Mesodermal cell (in vitro differentiated cells): ENCODE results near the gene KRTAP5-10.
"Not testable (repeated sequence)": the region's sequence is repeated elsewhere in the genome, so short reads cannot be mapped to it uniquely, and the experiment has no call there.

Experiments
- H3K27ac ChIP-seq: 2 replicates; pipeline ENCODE4 v1.7.0; 2013; ENCODE audit warnings: mild to moderate bottlenecking, low read depth, low read length, moderate library complexity; ENCODE audit not compliant: severe bottlenecking
- H3K36me3 ChIP-seq: 2 replicates; pipeline ENCODE4 v1.7.1; 2013; ENCODE audit warnings: mild to moderate bottlenecking, low read length, moderate library complexity; ENCODE audit not compliant: control insufficient read depth, insufficient read depth
- H3K4me1 ChIP-seq: one replicate; pipeline ENCODE4 v1.7.1; 2013; ENCODE audit warnings: mild to moderate bottlenecking, low read length; ENCODE audit not compliant: insufficient read depth, control insufficient read depth, poor library complexity, severe bottlenecking
- H3K4me3 ChIP-seq: 2 replicates; pipeline ENCODE4 v1.7.0; 2013; ENCODE audit warnings: low read length, control low read depth, mild to moderate bottlenecking; ENCODE audit not compliant: insufficient read depth, poor library complexity, severe bottlenecking; ENCODE audit errors: extremely low read depth
- H3K9me3 ChIP-seq: 2 replicates; pipeline ENCODE4 v1.7.1; 2013; ENCODE audit warnings: mild to moderate bottlenecking, low read length, moderate library complexity; ENCODE audit not compliant: control insufficient read depth
- WGBS, 2 experiments: methylation state at CpG; one replicate each; pipeline ENCODE4 v1.1.5; 2013; ENCODE audit warnings: missing lambda C conversion rate in 2 of 2; ENCODE audit not compliant: insufficient coverage in 2 of 2; 5-methylcytosine and 5-hydroxymethylcytosine counted together

Gene KRTAP5-10

GRCh38 chr11:71562120-71562519 is 3.2 kb upstream of the KRTAP5-10 start:
- Histone ChIP-seq H3K36me3 (no peaks in the 10 kb centered on the region), H3K4me3 (no peak overlapping the region), H3K27ac (no peak overlapping the region), H3K4me1 (no peaks in the 10 kb centered on the region), H3K9me3 (peaks cover 2% of the 10 kb centered on the region)

- Histone ChIP-seq H3K27ac (no peak overlapping the region), H3K4me1 (no peaks in the 10 kb centered on the region), H3K9me3 (peaks cover 2% of the 10 kb centered on the region), H3K4me3 (no peak overlapping the region), H3K36me3 (no peaks in the 10 kb centered on the region)
- WGBS, 2 experiments, result 38 to 52% methylated on average over 3 to 7 of the region's 8 CpGs
These were observed 2.0 kb upstream of the KRTAP5-10 start for GRCh38 chr11:71563406-71563805.

GRCh38 chr11:71564430-71564829 is 933 bp upstream of the KRTAP5-10 start:
- 82 to 85% methylated on average over 3 of the region's 4 CpGs for WGBS, 2 experiments
- no peak overlapping the region for H3K4me3 ChIP-seq
- H3K27ac ChIP-seq, result no peak overlapping the region
- no peaks in the 10 kb centered on the region for H3K4me1 ChIP-seq
- H3K9me3 ChIP-seq, result peaks cover 2% of the 10 kb centered on the region
- no peaks in the 10 kb centered on the region for H3K36me3 ChIP-seq

- Histone ChIP-seq H3K9me3 (peaks cover 2% of the 10 kb centered on the region), H3K36me3 (no peaks in the 10 kb centered on the region), H3K27ac (no peak overlapping the region), H3K4me1 (no peaks in the 10 kb centered on the region), H3K4me3 (no peak overlapping the region)
- 94 to 97% methylated on average over 8 to 9 of the region's 10 CpGs for WGBS, 2 experiments
These were observed 788 bp downstream of the KRTAP5-10 start for GRCh38 chr11:71566081-71566620.

GRCh38 chr11:71566626-71567599 is 1.6 kb downstream of the KRTAP5-10 start:
- WGBS, 2 experiments, result 63 to 73% methylated on average over 3 to 8 of the region's 21 CpGs
- H3K36me3 ChIP-seq, H3K9me3 ChIP-seq, H3K4me3 ChIP-seq, H3K27ac ChIP-seq, H3K4me1 ChIP-seq: not testable (repeated sequence)

GRCh38 chr11:71567633-71568032 is 2.3 kb downstream of the KRTAP5-10 start:
- not testable (repeated sequence) for H3K9me3 ChIP-seq, H3K36me3 ChIP-seq, H3K4me3 ChIP-seq, H3K4me1 ChIP-seq, H3K27ac ChIP-seq
- 80% methylated on average over 5 to 8 of the region's 8 CpGs for WGBS, 2 experiments

GRCh38 chr11:71568704-71569349 is 3.5 kb downstream of the KRTAP5-10 start:
- Histone ChIP-seq H3K9me3 (no peaks in the 10 kb centered on the region), H3K4me1 (no peaks in the 10 kb centered on the region), H3K4me3 (no peak overlapping the region), H3K36me3 (no peaks in the 10 kb centered on the region), H3K27ac (no peak overlapping the region)
- 74 to 79% methylated on average over 5 to 6 of the region's 8 CpGs for WGBS, 2 experiments

- H3K4me1 ChIP-seq, H3K4me3 ChIP-seq, H3K9me3 ChIP-seq, H3K27ac ChIP-seq, H3K36me3 ChIP-seq: not testable (repeated sequence)
- 91 to 95% methylated on average over 28 to 32 of the region's 39 CpGs for WGBS, 2 experiments
These were observed 5.9 kb downstream of the KRTAP5-10 start for GRCh38 chr11:71571101-71571850.

- Histone ChIP-seq H3K4me3 (no peak overlapping the region), H3K27ac (no peak overlapping the region), H3K4me1 (no peaks in the 10 kb centered on the region), H3K9me3 (no peaks in the 10 kb centered on the region), H3K36me3 (no peaks in the 10 kb centered on the region)
- 84 to 87% methylated on average over 7 of the region's 11 CpGs for WGBS, 2 experiments
These were observed 7.4 kb downstream of the KRTAP5-10 start for GRCh38 chr11:71572811-71573210.

- Histone ChIP-seq H3K4me3 (no peak overlapping the region), H3K27ac (no peak overlapping the region), H3K4me1 (no peaks in the 10 kb centered on the region), H3K36me3 (no peaks in the 10 kb centered on the region), H3K9me3 (no peaks in the 10 kb centered on the region)
- 82 to 100% methylated on average over 2 to 3 of the region's 5 CpGs for WGBS, 2 experiments
These were observed 9.1 kb downstream of the KRTAP5-10 start for GRCh38 chr11:71574418-71574817.
